Mesenteric fat pad (tissue), 1 donor: Measurements from ENCODE around the gene KLHDC7A. TPM values are rescaled to one million over a fixed set of nuclear protein-coding genes. Genes with fewer than 3 reads are reported as not detected.

Experiments used
- total RNA-seq: library from RNA; stranded (reverse); fragmentation: NEBNext Ultra II Directional; extraction: Animal tissue kit (Norgen Biotek cat#: 25700); gene quantifications from one replicate; pipeline ENCODE4 v1.2.1, GENCODE V29; 2021
- donor health status: DM: yes; HTN: yes; CAD: no.

The KLHDC7A gene
- total RNA-seq, 1 donor from 2014 or later = 0.93 TPM

Other genes with a start within 250 kb of the KLHDC7A start
- not detected for gene PAX7, start 149.9 kb downstream of the KLHDC7A start, total RNA-seq